Neural cell (in vitro differentiated cells): ENCODE data around the gene INO80E.

Experiments used
- CTCF ChIP-seq: fragments of 450-650 bp; IDR thresholded peaks from 2 replicates; pipeline ENCODE4 v1.5.1; 2014; ENCODE audit warnings: antibody characterized with exemption, mild to moderate bottlenecking, moderate library complexity; ENCODE audit not compliant: poor library complexity, severe bottlenecking
- EP300 ChIP-seq: fragments of 450-650 bp; conservative IDR thresholded peaks from 2 replicates; pipeline ENCODE4 v1.6.1; 2014; ENCODE audit warnings: antibody characterized with exemption, mild to moderate bottlenecking, moderate library complexity; ENCODE audit not compliant: poor library complexity, severe bottlenecking
- EZH2 ChIP-seq: fragments of 200-600, 300-800 bp; shearing (Covaris generic), sonication (generic); IDR thresholded peaks from 2 replicates; pipeline ENCODE4 v1.6.1; 2014; ENCODE audit warnings: antibody characterized with exemption, low read length, borderline replicate concordance, mild to moderate bottlenecking; ENCODE audit not compliant: insufficient read depth, poor library complexity, severe bottlenecking
- MXI1 ChIP-seq: fragments of 450-650 bp; conservative IDR thresholded peaks from 2 replicates; pipeline ENCODE4 v1.6.1; 2014; ENCODE audit warnings: antibody characterized with exemption, mild to moderate bottlenecking; ENCODE audit not compliant: poor library complexity, severe bottlenecking
- POLR2AphosphoS5 ChIP-seq: IDR thresholded peaks from 2 replicates; pipeline ENCODE4 v1.6.1; 2012
- RAD21 ChIP-seq: fragments of 450-650 bp; conservative IDR thresholded peaks from 2 replicates; pipeline ENCODE4 v1.6.1; 2014; ENCODE audit warnings: antibody characterized with exemption, mild to moderate bottlenecking, moderate library complexity
- REST ChIP-seq: IDR thresholded peaks from 2 replicates; pipeline ENCODE4 v1.6.1; 2012; ENCODE audit warnings: borderline replicate concordance
- SMC3 ChIP-seq: fragments of 450-650 bp; conservative IDR thresholded peaks from 2 replicates; pipeline ENCODE4 v1.6.1; 2014; ENCODE audit warnings: antibody characterized with exemption, mild to moderate bottlenecking, moderate library complexity; ENCODE audit not compliant: poor library complexity
- TAF1 ChIP-seq: IDR thresholded peaks from 2 replicates; pipeline ENCODE4 v1.6.1; 2012; ENCODE audit warnings: low read depth

- TF ChIP-seq TAF1 (no peak), EZH2 (no peak), RAD21 (no peak), CTCF (no peak), REST (no peak), EP300 (no peak), POLR2AphosphoS5 (no peak), SMC3 (no peak), MXI1 (no peak)
Measured at GRCh38 chr16:30003670-30004423, 7.8 kb downstream of the INO80E start.
